GM19035 (cell line): ENCODE results near the gene PGA5.

Experiments
- ATAC-seq: cut with Tn5 transposase; IDR thresholded peaks from one replicate; pipeline ENCODE4 v1.9.1; 2021; ENCODE audit not compliant: unreplicated experiment

PGA5 gene

GRCh38 chr11:61293867-61294716 lies 53.1 kb downstream of the PGA5 start:
- peak; percentile 45 for ATAC-seq

DNA sequence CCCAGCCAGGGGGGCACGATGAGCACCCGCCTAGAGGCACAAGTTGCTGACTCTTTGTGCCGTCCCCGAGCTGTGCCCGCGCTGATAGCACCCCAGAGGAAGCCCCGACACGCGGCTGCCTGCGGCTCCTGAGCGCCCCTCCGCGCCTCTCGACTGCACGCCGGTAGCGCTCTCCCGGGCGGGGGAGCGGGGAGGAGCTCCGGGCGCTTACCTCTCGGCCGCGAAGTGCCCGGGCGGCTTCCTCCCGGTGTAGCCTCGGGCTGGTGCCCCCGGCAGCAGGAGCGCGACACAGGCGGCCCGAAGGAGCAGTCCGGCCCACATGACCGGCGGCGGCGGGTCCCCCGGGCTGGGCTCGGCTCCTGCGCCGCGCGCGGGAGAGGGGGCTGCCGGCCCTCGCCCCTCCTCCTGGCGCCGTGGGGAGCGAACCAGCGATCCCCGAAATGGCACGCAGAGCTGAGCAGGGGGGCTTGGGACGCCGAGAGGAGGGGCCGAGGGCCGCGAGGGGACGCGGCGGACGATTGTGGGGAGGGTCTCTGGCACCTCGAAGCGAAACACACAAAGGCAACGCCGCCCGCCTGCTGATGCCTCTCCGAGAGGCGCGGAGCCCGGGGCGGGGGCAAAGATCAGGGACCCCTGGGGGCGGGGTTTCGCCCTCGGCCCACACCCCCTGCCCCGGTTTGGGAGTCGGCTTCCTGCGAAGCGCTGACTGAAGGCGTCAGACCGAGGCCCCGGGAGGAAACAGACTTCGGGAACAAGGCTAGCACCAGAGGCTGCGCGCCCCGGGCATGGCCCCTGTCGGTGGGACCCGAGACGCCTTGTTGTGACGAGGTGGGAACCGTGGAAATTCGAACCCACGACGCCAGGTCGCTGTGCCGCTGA lies 54.0 kb downstream of the PGA5 start, which contains the start of gene VWCE:
Gene VWCE (minus strand): TSS at position 600 of the 879 bp plus-strand sequence. CDS start 279 bp downstream, at position 321.
- ATAC-seq, result peak; percentile 80

DNA sequence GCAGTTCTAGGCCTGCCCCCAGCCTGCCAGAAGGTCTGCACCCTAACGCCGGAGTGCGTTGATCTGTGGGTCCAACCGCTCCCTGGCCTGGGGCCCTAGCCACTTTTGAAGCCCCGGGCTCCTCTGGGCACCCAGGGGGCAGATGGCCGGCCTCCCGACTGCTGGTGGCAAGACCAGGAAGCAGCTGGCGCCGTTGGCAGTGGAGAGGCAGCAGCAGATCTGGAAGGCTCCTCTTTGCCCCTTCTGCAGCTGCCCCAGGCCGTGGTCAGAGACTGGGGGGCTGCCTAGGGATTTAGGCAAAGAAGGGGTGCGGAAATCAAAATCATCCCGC lies 54.6 kb downstream of the PGA5 start:
- no peak for ATAC-seq

GRCh38 chr11:61297341-61297740 lies 56.4 kb downstream of the PGA5 start:
- no peak for ATAC-seq

- ATAC-seq, result no peak
Measured at GRCh38 chr11:61297746-61298145, 56.8 kb downstream of the PGA5 start.

DNA sequence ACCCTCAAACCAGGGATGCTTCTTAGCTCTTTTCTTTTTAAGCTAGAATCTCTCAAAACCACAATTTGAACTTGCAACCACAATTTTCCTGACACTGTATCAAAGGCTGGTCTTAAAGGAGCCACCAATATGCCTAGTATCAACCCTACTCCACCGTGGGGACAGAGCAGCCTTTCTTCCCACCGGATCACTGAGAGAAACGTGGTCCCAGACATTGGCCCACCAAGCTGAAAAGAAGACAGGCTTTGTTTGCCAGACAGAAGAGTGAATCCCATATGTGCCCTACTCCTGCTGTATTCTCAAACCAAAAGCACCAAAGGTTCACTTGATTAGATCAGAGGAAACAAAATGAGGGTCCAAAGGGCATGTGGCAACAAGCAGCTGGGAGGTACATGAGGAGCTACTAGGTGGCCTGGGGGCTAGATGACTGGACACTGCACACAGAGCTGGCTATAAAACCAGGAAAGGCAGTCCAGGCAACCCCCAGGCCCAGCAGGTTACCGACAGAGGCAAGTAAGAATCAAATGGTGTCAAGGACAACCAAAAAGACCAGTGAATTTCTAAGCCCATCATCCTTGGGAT lies 57.8 kb downstream of the PGA5 start:
- no peak for ATAC-seq
